Gastrocnemius medialis (tissue), 4 donors: ENCODE measurements around the gene KYNU. TPM values are rescaled to one million over a fixed set of nuclear protein-coding genes. Genes with fewer than 3 reads are reported as not detected.

ENCODE experiments used
- ATAC-seq, 2 donors: fragments of 150-250 bp; one replicate each; pipeline ENCODE4 v1.9.1; 2016
- DNase-seq, 2 donors: peaks; one replicate each; pipeline ENCODE4 v3.0.0-alpha.2; 2019
- H3K27ac ChIP-seq, 4 donors: fragments of 200-600 bp; sonication (generic); 1 replicate in 1 of 4; 2 replicates in 3 of 4; pipeline ENCODE4 v1.5.1; 2016 to 2018; ENCODE audit warnings: mild to moderate bottlenecking in 2 of 4, moderate library complexity in 1 of 4
- H3K27me3 ChIP-seq, 3 donors: fragments of 200-600 bp; sonication (generic) in 2 of 3; 1 replicate in 1 of 3; 2 replicates in 2 of 3; pipeline versions ENCODE4 v1.5.1 to v1.6.0; 2016 to 2019; ENCODE audit warnings: mild to moderate bottlenecking in 1 of 3, moderate library complexity in 1 of 3
- H3K36me3 ChIP-seq, 2 donors: fragments of 200-600 bp; sonication (generic) in 1 of 2; one replicate each; pipeline ENCODE4 v1.5.1; 2017 to 2018
- H3K4me1 ChIP-seq, 2 donors: fragments of 200-600 bp; sonication (generic) in 1 of 2; one replicate each; pipeline ENCODE4 v1.5.1; 2016 to 2017; ENCODE audit warnings: mild to moderate bottlenecking in 2 of 2
- H3K4me3 ChIP-seq, 4 donors: fragments of 200-600 bp; sonication (generic) in 3 of 4; 1 replicate in 1 of 4; 2 replicates in 3 of 4; pipeline ENCODE4 v1.5.1; 2016 to 2019; ENCODE audit warnings: mild to moderate bottlenecking in 2 of 4
- H3K9me3 ChIP-seq, 3 donors: fragments of 200-600 bp; sonication (generic) in 2 of 3; 1 replicate in 1 of 3; 2 replicates in 2 of 3; pipeline ENCODE4 v1.5.1; 2016 to 2019
- POLR2A ChIP-seq, 2 donors: fragments of 450-650 bp; IDR thresholded peaks; one replicate each; pipeline ENCODE4 v1.6.1; 2017; ENCODE audit warnings: antibody characterized with exemption in 2 of 2, mild to moderate bottlenecking in 2 of 2, moderate library complexity in 2 of 2
- in situ Hi-C, 4 donors: fragments of 200-750 bp; cut with MboI; loops; one replicate each; pipeline versions ENCODE4 v1.15.0 to v1.8.0; 2017; ENCODE audit warnings: low sequenced_read_pairs in 4 of 4
- intact Hi-C: fragments of 100-400 bp; cut with DNase I; formaldehyde crosslinking; loops from one replicate; pipeline ENCODE4 v1.15.1; 2023; ENCODE audit warnings: low total_unique reads
- total RNA-seq, 4 donors: library from RNA; depleted of rRNA; stranded (reverse); fragments of >200 nt; gene quantifications; one replicate each; pipeline versions ENCODE4 v1.1.0 to v1.2.3, GENCODE V29; 2016
- TF ChIP-seq, protein P1 (sequence below), 5 experiments: fragments of 450-650 bp in 3 of 5; fragments of 200-600 bp in 2 of 5; sonication (generic) in 2 of 5; IDR thresholded peaks in 4 of 5; conservative IDR thresholded peaks in 1 of 5; 1 replicate in 4 of 5; 2 replicates in 1 of 5; pipeline ENCODE4 v1.5.1; 2016 to 2019; ENCODE audit warnings: antibody characterized with exemption in 5 of 5, mild to moderate bottlenecking in 3 of 5, moderate library complexity in 3 of 5

Gene KYNU
- total RNA-seq, 4 donors from 2014 or later: 0.46 to 2.0 (median 0.61) TPM; not detected in 1

DNA sequence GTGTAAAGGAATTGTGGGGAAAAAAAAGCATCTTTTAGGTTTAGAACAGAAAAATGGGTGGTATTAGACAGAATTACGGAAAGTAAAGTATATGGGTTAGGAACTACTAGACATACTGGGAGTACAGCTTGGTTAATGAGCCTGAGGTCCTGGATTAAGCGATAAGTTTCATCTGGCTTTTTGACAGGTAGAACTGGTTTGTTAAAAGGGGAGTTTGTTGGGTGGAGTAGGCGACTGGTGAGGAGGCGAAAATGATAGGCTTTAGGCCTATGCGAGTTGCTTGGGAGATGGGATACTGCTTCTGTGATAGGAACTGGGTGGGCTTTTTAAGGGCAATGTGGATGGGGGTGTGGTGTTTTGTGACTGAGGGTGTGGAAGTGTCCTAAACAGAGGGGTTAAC is 56.5 kb downstream of the KYNU start:
- Histone ChIP-seq H3K27ac (no peak overlapping the region), H3K36me3 (no peaks in the 10 kb centered on the region), H3K4me3 (no peak overlapping the region), H3K4me1 (no peaks in the 10 kb centered on the region), H3K9me3 (no peaks in the 10 kb centered on the region), H3K27me3 (no peaks in the 10 kb centered on the region)
- in situ Hi-C loops: no loop called here
- no peak for ATAC-seq
- DNase-seq: no peak
- intact Hi-C loops: no loop called here
- no peak for TF ChIP-seq POLR2A (IDR thresholded peaks at IDR 0.05)
- TF ChIP-seq, protein P1, sequence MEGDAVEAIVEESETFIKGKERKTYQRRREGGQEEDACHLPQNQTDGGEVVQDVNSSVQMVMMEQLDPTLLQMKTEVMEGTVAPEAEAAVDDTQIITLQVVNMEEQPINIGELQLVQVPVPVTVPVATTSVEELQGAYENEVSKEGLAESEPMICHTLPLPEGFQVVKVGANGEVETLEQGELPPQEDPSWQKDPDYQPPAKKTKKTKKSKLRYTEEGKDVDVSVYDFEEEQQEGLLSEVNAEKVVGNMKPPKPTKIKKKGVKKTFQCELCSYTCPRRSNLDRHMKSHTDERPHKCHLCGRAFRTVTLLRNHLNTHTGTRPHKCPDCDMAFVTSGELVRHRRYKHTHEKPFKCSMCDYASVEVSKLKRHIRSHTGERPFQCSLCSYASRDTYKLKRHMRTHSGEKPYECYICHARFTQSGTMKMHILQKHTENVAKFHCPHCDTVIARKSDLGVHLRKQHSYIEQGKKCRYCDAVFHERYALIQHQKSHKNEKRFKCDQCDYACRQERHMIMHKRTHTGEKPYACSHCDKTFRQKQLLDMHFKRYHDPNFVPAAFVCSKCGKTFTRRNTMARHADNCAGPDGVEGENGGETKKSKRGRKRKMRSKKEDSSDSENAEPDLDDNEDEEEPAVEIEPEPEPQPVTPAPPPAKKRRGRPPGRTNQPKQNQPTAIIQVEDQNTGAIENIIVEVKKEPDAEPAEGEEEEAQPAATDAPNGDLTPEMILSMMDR (IDR thresholded peaks at IDR 0.05 in 4 of 5, conservative IDR thresholded peaks at IDR 0.05 in 1 of 5): no peak

DNA sequence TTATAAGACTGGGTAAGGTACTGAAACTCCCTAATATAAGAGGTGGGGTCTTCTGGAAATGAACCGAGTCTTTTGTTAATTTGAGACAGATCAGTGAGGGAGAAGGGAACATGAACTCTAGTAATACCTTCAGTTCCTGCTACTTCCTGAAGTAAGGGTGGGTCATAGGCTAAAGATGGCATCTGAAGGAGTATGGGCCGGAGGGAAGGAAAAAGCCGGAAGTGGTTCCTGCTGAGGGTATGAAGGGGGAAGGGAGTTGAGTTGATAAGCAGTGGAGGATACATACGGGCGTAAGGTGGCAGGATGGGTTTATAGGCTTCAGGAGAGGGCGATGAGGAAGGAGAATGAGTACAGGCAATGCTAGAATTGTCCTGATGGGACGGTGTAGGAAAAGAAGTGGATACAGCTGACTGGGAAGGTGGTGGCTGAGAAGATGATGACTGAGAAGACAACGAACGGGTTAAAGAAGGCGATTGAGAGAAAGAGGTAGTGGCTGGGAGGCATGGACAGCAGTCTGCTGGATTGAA is 58.2 kb downstream of the KYNU start:
- in situ Hi-C loops: no loop called here
- H3K9me3 ChIP-seq: no peaks in the 10 kb centered on the region
- ATAC-seq (no peak), DNase-seq (no peak)
- H3K4me3 ChIP-seq: no peak overlapping the region
- no peaks in the 10 kb centered on the region for H3K36me3 ChIP-seq
- no peak for TF ChIP-seq POLR2A (IDR thresholded peaks at IDR 0.05)
- TF ChIP-seq, protein P1 (IDR thresholded peaks at IDR 0.05 in 4 of 5, conservative IDR thresholded peaks at IDR 0.05 in 1 of 5): no peak
- no peak overlapping the region for H3K27ac ChIP-seq
- no peaks in the 10 kb centered on the region for H3K27me3 ChIP-seq
- intact Hi-C loops: no loop called here
- no peaks in the 10 kb centered on the region for H3K4me1 ChIP-seq

DNA sequence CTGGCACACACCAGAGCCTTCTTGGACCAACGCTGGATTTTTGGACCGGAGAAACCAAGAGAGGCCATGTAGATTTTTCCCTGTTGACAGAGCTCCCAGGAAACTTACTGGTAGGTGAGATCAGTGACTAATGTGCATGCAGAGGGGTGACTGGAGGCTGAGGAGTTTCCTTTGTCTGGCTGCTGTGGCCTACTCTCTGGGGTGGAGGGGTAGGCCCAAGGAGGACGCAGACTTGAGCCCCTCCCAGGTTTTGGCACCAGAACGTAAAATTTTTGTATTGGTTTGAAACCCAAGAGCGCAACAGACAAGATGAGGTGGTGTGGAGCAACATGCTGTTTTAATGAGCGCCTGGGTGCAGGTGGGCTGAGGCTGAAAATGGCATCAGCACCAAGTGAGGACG is 59.2 kb downstream of the KYNU start:
- intact Hi-C loops (no loop called here), in situ Hi-C loops (no loop called here)
- no peaks in the 10 kb centered on the region for H3K36me3 ChIP-seq
- DNase-seq: no peak
- no peaks in the 10 kb centered on the region for H3K4me1 ChIP-seq
- ATAC-seq: no peak
- H3K27me3 ChIP-seq: no peaks in the 10 kb centered on the region
- no peak overlapping the region for H3K4me3 ChIP-seq
- H3K27ac ChIP-seq: no peak overlapping the region
- no peak for TF ChIP-seq POLR2A (IDR thresholded peaks at IDR 0.05)
- TF ChIP-seq, protein P1 (IDR thresholded peaks at IDR 0.05 in 4 of 5, conservative IDR thresholded peaks at IDR 0.05 in 1 of 5): no peak
- no peaks in the 10 kb centered on the region for H3K9me3 ChIP-seq

DNA sequence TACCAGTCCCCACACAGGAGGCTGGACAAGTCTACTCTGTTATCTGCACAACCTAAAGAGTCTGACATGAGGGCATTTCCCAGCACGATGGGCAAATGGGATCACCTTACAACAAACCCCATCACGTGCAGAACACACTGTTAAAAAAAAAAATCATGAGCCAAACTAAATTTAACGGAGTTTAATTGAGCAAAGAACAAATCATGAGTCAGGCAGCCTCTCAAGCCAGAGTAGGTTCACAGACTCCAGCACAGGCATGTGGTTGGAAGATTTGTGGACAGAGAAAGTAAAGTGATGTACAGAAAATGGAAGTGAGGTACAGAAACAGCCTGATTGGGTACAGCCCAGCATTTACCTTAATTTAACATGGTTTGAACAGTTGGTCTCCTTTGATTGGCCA is 59.9 kb downstream of the KYNU start:
- Histone ChIP-seq H3K4me3 (no peak overlapping the region), H3K36me3 (no peaks in the 10 kb centered on the region), H3K9me3 (no peaks in the 10 kb centered on the region), H3K27me3 (no peaks in the 10 kb centered on the region), H3K4me1 (no peaks in the 10 kb centered on the region), H3K27ac (no peak overlapping the region)
- no peak for ATAC-seq
- no peak for DNase-seq
- intact Hi-C loops: no loop called here
- TF ChIP-seq, protein P1 (IDR thresholded peaks at IDR 0.05 in 4 of 5, conservative IDR thresholded peaks at IDR 0.05 in 1 of 5): no peak
- no peak for TF ChIP-seq POLR2A (IDR thresholded peaks at IDR 0.05)
- in situ Hi-C loops: no loop called here

DNA sequence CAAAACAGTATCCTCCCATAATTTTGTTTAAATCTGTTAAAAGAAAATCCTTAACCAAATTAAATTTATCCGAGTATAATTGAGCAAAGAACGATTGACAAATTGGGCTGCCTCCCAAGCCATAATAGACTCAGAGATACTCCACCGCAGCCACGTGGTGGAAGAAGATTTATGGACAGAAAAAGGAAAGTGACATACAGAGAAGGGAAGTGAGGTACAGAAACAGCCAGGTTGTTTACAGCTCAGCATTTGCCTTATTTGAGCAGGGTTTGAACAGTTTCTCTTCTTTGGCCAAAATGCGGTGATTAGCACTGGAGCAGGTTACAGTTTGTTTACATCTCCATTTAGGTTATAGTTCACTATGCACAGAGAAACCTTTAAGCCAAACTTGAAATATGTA is 60.8 kb downstream of the KYNU start:
- DNase-seq (no peak), ATAC-seq (no peak)
- Histone ChIP-seq H3K27ac (no peak overlapping the region), H3K27me3 (no peaks in the 10 kb centered on the region), H3K4me3 (no peak overlapping the region), H3K9me3 (no peaks in the 10 kb centered on the region), H3K36me3 (no peaks in the 10 kb centered on the region), H3K4me1 (no peaks in the 10 kb centered on the region)
- intact Hi-C loops: no loop called here
- in situ Hi-C loops: no loop called here
- TF ChIP-seq POLR2A (IDR thresholded peaks at IDR 0.05): no peak
- TF ChIP-seq, protein P1 (IDR thresholded peaks at IDR 0.05 in 4 of 5, conservative IDR thresholded peaks at IDR 0.05 in 1 of 5): no peak
